Activated CD8-positive, alpha-beta T cell treated with anti-CD3 and anti-CD28 coated beads for 36 hours (primary cell): ENCODE measurements around the gene PAX4. TPM values are rescaled to one million over a fixed set of nuclear protein-coding genes. Genes with fewer than 3 reads are reported as not detected.

Source experiments
- ATAC-seq: fragments of 200-7000 bp; cut with Tn5 transposase; one replicate; pipeline ENCODE4 v1.10.0; 2021; ENCODE audit warnings: mild to moderate bottlenecking, moderate library complexity
- CTCF ChIA-PET: fragments of 350-600 bp; sonication (Branson Sonifier 250); formaldehyde crosslinking; loops from one replicate; lab custom pipeline; 2021; ENCODE audit warnings: antibody characterized with exemption; lab: Charles Lee
- POLR2A ChIA-PET: fragments of 350-600 bp; sonication (Branson Sonifier 250); formaldehyde crosslinking; loops from one replicate; lab custom pipeline; 2021; ENCODE audit warnings: antibody characterized with exemption; lab: Charles Lee
- DNase-seq: peaks from one replicate; pipeline ENCODE4 v3.0.0-alpha.2; 2020
- H3K27ac Mint-ChIP-seq: one replicate; pipeline ENCODE4 v1.8.0; 2021; ENCODE audit warnings: mild to moderate bottlenecking, mixed read lengths
- H3K27me3 Mint-ChIP-seq: one replicate; pipeline ENCODE4 v1.8.0; 2021; ENCODE audit warnings: mixed read lengths
- H3K36me3 Mint-ChIP-seq: one replicate; pipeline ENCODE4 v1.8.0; 2021; ENCODE audit warnings: low read depth, mixed read lengths
- H3K4me1 Mint-ChIP-seq: one replicate; pipeline ENCODE4 v1.8.0; 2021; ENCODE audit warnings: low read depth, mixed read lengths
- H3K4me3 Mint-ChIP-seq: one replicate; pipeline ENCODE4 v1.8.0; 2021; ENCODE audit warnings: mild to moderate bottlenecking, moderate library complexity, mixed read lengths
- H3K9me3 Mint-ChIP-seq: one replicate; pipeline ENCODE4 v1.8.0; 2021; ENCODE audit warnings: mixed read lengths
- intact Hi-C: fragments of 100-400 bp; cut with micrococcal nuclease; formaldehyde crosslinking; loops from one replicate; pipeline ENCODE4 v1.10.0; 2022
- total RNA-seq, 2 experiments: library from RNA; stranded (reverse); gene quantifications; one replicate each; pipeline ENCODE4 v1.2.3, GENCODE V29; 2021
- TF ChIP-seq, protein P1 (sequence below): fragments of 200-600 bp; IDR thresholded peaks from one replicate; pipeline ENCODE4 v1.8.0; 2022; ENCODE audit warnings: antibody characterized with exemption, mild to moderate bottlenecking

Gene PAX4
- total RNA-seq, 2 experiments from 2014 or later = not detected

DNA sequence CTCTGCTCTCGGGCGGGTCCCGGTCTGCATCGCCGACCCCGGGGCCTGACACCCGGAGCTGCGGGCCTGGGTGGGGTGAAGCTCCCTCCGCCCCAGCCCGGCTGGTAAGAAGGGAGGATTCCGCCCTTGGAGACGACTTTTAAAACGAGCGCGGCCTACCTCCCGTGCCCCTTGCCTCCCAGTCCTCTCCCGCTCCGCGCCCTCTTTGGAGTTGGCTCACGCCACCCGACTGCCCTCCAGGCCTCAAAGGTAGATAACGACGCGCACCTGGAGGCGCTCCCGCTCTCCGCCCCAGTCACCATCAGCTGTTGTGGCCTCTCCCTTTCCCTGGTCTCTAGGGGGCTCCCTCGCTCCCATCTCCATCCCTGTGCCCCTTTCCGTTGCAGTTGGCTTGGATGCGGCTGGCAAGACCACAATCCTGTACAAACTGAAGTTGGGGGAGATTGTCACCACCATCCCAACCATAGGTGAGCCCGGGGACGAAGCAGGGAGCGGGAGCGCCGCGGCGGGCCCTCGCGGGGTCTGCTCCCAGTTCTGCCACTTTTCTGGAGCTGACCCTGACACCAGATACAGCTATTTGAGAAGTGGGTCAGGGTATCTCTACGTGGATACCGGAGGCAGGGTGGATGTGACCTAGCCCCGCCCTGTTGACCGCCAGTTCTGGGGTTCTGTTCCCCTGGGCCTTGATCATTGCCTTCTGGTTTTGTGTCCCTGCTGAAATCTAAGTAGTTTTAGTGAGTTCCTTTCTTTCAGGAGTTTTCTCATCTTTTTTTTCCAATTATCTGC, 29.1 kb downstream of the PAX4 start:
- Mint-ChIP-seq H3K27me3 (no peaks in the 10 kb centered on the region), H3K4me3 (peak overlapping the region; percentile 93), H3K9me3 (no peaks in the 10 kb centered on the region), H3K36me3 (peaks cover 13% of the 10 kb centered on the region), H3K4me1 (peaks cover 38% of the 10 kb centered on the region), H3K27ac (peak overlapping the region; percentile 94)
- intact Hi-C loops = no loop called here
- CTCF ChIA-PET = interaction anchor here (0.8 to 1.3 kb wide), 5 partner anchors 12 to 621 kb away, joined by 3 read pairs; no protein-coding TSS in a partner anchor
- peak; percentile 21 for ATAC-seq
- TF ChIP-seq, protein P1, sequence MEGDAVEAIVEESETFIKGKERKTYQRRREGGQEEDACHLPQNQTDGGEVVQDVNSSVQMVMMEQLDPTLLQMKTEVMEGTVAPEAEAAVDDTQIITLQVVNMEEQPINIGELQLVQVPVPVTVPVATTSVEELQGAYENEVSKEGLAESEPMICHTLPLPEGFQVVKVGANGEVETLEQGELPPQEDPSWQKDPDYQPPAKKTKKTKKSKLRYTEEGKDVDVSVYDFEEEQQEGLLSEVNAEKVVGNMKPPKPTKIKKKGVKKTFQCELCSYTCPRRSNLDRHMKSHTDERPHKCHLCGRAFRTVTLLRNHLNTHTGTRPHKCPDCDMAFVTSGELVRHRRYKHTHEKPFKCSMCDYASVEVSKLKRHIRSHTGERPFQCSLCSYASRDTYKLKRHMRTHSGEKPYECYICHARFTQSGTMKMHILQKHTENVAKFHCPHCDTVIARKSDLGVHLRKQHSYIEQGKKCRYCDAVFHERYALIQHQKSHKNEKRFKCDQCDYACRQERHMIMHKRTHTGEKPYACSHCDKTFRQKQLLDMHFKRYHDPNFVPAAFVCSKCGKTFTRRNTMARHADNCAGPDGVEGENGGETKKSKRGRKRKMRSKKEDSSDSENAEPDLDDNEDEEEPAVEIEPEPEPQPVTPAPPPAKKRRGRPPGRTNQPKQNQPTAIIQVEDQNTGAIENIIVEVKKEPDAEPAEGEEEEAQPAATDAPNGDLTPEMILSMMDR = no peak
- peak; percentile 28 for DNase-seq
- POLR2A ChIA-PET = interaction anchor here (0.6 to 1.2 kb wide), 5 partner anchors 9 to 515 kb away, joined by 3 to 5 read pairs (median 3); no protein-coding TSS in a partner anchor

GRCh38 chr7:127588019-127588696, 29.8 kb downstream of the PAX4 start, which contains the start of gene ARF5:
TSS of gene ARF5 (plus strand) at chr7:127588411. CDS start at chr7:127588499, 88 bp downstream.
- peaks cover 44% of the 10 kb centered on the region for H3K4me1 Mint-ChIP-seq
- TF ChIP-seq, protein P1 = no peak
- H3K9me3 Mint-ChIP-seq = no peaks in the 10 kb centered on the region
- POLR2A ChIA-PET = interaction anchor here (0.6 to 1.2 kb wide), 4 partner anchors 12 to 516 kb away, joined by 3 to 5 read pairs (median 3); no protein-coding TSS in a partner anchor
- peak within 1 kb of the TSS; percentile 94 for H3K27ac Mint-ChIP-seq
- H3K27me3 Mint-ChIP-seq = no peaks in the 10 kb centered on the region
- peaks cover 19% of the 10 kb centered on the region for H3K36me3 Mint-ChIP-seq
- peak within 1 kb of the TSS; percentile 93 for H3K4me3 Mint-ChIP-seq
- peak; percentile 85 for DNase-seq
- CTCF ChIA-PET = interaction anchor here (0.8 to 1.3 kb wide), 4 partner anchors 28 to 622 kb away, joined by 3 read pairs; no protein-coding TSS in a partner anchor
- intact Hi-C loops = no loop called here
- peak; percentile 82 for ATAC-seq

- DNase-seq = no peak
- intact Hi-C loops = no loop called here
- no peak for ATAC-seq
- no peak overlapping the region for H3K27ac Mint-ChIP-seq
- H3K27me3 Mint-ChIP-seq = no peaks in the 10 kb centered on the region
- no peaks in the 10 kb centered on the region for H3K9me3 Mint-ChIP-seq
- POLR2A ChIA-PET = no interaction called here
- H3K36me3 Mint-ChIP-seq = peaks cover 25% of the 10 kb centered on the region
- CTCF ChIA-PET = no interaction called here
- H3K4me3 Mint-ChIP-seq = peak overlapping the region; percentile 64
- TF ChIP-seq, protein P1 = no peak
- peaks cover 49% of the 10 kb centered on the region for H3K4me1 Mint-ChIP-seq
Observed at GRCh38 chr7:127587663-127588018, 30.3 kb downstream of the PAX4 start.

DNA sequence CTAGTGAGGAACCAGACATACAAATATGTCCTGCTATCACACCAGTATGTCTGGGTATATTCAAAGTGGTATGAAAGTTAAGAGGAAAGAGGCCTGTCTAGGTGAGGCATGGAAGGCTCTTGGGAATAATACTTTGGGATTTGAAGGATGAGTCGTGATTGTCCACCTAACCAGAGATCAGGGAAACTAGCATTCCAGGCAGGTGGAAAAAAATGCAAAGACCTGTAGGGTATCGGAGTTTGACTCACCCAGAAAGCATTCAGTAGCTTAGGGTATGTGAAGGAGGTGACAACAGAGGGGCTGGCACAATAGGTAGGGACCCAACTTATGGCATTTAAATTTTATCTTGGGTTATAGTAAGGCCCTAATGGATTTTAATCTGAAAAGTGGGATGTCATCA, 31.6 kb downstream of the PAX4 start:
- no peaks in the 10 kb centered on the region for H3K9me3 Mint-ChIP-seq
- ChIA-PET POLR2A (interaction anchor here (1.0 to 1.9 kb wide), 4 partner anchors 52 to 195 kb away, joined by 3 to 11 read pairs (median 4); partner anchors contain the start of gene SND1), CTCF (interaction anchor here (0.9 to 1.3 kb wide), 2 partner anchors 19 to 549 kb away, joined by 3 read pairs; no protein-coding TSS in a partner anchor)
- intact Hi-C loops = no loop called here
- H3K4me1 Mint-ChIP-seq = peaks cover 56% of the 10 kb centered on the region
- H3K27ac Mint-ChIP-seq = no peak overlapping the region
- H3K27me3 Mint-ChIP-seq = no peaks in the 10 kb centered on the region
- H3K36me3 Mint-ChIP-seq = peaks cover 27% of the 10 kb centered on the region
- H3K4me3 Mint-ChIP-seq = no peak overlapping the region
- DNase-seq = no peak
- ATAC-seq = no peak
- TF ChIP-seq, protein P1 = no peak
